ENCODE results near the gene CFDP1.

DNA sequence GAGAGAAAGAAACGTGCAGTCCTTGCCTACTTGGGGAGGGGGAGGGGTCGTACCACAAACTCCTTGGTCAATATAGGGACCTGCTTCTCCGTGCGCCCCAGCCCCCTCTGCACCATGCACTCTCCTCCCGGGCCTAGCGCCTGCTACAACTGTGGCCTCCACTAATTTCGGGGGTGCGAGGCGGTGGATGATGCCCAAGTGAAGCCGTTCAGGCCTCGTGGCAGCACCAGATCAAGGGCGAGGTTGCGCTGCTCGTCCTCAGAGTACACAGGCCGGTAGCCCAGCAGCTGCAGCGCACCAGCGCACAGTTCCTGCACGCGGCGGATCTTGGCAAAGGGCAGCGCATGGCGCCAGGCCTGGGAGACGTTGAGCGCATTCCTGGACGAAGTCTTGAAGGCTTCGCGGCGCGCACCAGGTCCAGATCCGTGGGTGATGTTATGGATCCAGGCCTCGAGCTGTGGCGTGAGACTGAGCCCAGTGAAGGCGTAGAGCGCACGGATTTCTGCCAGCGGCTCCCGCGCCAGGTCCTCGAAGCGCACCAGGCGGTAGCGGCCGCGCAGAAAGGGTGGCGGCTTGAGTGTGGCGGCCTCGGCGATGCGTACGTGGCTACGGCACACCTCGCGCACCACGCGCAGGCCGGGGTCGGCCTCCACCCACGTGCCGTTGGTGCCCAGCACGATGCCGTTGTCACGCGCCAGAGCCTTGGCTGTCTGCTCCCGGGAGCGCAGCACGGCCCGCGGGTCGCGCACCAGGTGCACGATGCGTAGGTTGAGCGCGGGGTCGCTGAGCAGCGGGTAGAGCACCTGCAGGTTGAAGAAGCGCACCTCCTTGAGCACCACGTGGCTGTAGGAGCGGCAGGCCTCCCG is 45.4 kb upstream of the CFDP1 start:
- TF ChIP-seq EZH2 (IDR thresholded peaks at IDR 0.05; ENCODE audit: borderline replicate concordance, insufficient read depth, low read depth, low read length, poor library complexity, severe bottlenecking): no peak
- TF ChIP-seq, protein P1, sequence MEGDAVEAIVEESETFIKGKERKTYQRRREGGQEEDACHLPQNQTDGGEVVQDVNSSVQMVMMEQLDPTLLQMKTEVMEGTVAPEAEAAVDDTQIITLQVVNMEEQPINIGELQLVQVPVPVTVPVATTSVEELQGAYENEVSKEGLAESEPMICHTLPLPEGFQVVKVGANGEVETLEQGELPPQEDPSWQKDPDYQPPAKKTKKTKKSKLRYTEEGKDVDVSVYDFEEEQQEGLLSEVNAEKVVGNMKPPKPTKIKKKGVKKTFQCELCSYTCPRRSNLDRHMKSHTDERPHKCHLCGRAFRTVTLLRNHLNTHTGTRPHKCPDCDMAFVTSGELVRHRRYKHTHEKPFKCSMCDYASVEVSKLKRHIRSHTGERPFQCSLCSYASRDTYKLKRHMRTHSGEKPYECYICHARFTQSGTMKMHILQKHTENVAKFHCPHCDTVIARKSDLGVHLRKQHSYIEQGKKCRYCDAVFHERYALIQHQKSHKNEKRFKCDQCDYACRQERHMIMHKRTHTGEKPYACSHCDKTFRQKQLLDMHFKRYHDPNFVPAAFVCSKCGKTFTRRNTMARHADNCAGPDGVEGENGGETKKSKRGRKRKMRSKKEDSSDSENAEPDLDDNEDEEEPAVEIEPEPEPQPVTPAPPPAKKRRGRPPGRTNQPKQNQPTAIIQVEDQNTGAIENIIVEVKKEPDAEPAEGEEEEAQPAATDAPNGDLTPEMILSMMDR (IDR thresholded peaks at IDR 0.05): no peak

Measured in B cell (primary cell).